ENCODE results near the gene ADAT1. TPM values are rescaled to one million over a fixed set of nuclear protein-coding genes. Genes with fewer than 3 reads are reported as not detected.

ADAT1 gene
- total and polyA plus RNA-seq, 2 of the 13 experiments (the other 11 are each of a cell fraction or from before 2014, with no cell fraction given) = 18.4 to 40.8 TPM

DNA sequence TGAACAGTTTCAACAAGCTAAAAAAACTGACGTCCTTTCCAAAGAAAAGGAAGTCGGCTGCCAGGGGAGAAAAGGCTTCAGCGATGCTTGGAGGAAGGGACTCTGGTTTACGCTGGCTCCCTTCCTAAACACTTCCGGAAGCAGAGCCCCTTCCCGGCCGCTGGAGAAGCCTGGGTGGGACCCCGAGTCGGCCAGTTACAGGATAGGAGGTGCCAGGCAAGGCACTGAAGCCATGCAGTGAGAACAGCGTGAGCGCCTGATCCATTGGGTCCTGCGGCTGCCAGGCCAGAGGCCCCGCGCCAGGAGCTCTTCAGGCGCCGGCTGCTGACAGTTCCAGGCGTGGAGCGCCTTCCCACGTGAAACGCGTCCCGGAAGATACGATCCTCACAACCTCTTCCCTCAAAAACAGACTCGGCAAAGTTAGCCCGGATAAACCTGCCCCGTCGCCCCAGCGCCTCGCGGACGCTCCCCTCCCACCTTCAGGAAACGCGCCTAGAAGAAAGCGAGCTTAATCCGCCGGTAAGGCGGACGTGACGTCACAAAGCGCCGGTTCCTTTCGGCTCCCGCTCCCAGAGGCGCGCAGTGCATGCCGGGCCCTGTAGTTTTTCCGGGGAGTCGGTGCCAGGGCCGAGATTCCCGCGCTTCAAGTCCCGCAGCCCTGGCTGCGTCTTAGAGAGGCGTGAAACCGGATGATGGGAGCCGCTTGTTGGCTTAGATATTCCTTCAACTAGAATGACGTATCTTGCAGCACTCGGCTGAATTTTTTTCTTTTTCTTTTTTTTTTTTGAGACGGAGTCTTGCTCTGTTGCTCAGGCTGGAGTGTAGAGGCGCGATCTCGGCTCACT lies at the start of gene ADAT1 (continued):
- TF ChIP-seq, protein P1, sequence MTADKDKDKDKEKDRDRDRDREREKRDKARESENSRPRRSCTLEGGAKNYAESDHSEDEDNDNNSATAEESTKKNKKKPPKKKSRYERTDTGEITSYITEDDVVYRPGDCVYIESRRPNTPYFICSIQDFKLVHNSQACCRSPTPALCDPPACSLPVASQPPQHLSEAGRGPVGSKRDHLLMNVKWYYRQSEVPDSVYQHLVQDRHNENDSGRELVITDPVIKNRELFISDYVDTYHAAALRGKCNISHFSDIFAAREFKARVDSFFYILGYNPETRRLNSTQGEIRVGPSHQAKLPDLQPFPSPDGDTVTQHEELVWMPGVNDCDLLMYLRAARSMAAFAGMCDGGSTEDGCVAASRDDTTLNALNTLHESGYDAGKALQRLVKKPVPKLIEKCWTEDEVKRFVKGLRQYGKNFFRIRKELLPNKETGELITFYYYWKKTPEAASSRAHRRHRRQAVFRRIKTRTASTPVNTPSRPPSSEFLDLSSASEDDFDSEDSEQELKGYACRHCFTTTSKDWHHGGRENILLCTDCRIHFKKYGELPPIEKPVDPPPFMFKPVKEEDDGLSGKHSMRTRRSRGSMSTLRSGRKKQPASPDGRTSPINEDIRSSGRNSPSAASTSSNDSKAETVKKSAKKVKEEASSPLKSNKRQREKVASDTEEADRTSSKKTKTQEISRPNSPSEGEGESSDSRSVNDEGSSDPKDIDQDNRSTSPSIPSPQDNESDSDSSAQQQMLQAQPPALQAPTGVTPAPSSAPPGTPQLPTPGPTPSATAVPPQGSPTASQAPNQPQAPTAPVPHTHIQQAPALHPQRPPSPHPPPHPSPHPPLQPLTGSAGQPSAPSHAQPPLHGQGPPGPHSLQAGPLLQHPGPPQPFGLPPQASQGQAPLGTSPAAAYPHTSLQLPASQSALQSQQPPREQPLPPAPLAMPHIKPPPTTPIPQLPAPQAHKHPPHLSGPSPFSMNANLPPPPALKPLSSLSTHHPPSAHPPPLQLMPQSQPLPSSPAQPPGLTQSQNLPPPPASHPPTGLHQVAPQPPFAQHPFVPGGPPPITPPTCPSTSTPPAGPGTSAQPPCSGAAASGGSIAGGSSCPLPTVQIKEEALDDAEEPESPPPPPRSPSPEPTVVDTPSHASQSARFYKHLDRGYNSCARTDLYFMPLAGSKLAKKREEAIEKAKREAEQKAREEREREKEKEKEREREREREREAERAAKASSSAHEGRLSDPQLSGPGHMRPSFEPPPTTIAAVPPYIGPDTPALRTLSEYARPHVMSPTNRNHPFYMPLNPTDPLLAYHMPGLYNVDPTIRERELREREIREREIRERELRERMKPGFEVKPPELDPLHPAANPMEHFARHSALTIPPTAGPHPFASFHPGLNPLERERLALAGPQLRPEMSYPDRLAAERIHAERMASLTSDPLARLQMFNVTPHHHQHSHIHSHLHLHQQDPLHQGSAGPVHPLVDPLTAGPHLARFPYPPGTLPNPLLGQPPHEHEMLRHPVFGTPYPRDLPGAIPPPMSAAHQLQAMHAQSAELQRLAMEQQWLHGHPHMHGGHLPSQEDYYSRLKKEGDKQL (CRISPR knock-in tag; IDR thresholded peaks at IDR 0.05; ENCODE audit: low read depth) = peak; percentile 35; the same call in 1 of the 2 replicates
- no peak for TF ChIP-seq LCORL (IDR thresholded peaks at IDR 0.05)
- TF ChIP-seq LCORL (CRISPR knock-in tag; IDR thresholded peaks at IDR 0.05) = no peak
- TF ChIP-seq NCOR1 (IDR thresholded peaks at IDR 0.05; ENCODE audit: borderline replicate concordance, low read length) = peak; percentile 22; the same call in 1 of the 2 replicates
- peak; percentile 69 for TF ChIP-seq TEAD3 (CRISPR knock-in tag; optimal IDR thresholded peaks at IDR 0.05; ENCODE audit: borderline replicate concordance)
- TF ChIP-seq ZNF12 (CRISPR knock-in tag; IDR thresholded peaks at IDR 0.05) = no peak
- peak; percentile 87 for TF ChIP-seq ZNF607 (CRISPR knock-in tag; IDR thresholded peaks at IDR 0.05; ENCODE audit: borderline replicate concordance)
- TF ChIP-seq NAIF1 (CRISPR knock-in tag; IDR thresholded peaks at IDR 0.05; ENCODE audit: borderline replicate concordance) = no peak
- TF ChIP-seq ZNF350 (CRISPR knock-in tag; IDR thresholded peaks at IDR 0.05; ENCODE audit: borderline replicate concordance, low read depth) = peak; percentile 93
- no peak for TF ChIP-seq HNRNPK (IDR thresholded peaks at IDR 0.05; ENCODE audit: low read depth, low read length, poor library complexity, severe bottlenecking)
- no peak for TF ChIP-seq ZNF761 (CRISPR knock-in tag; conservative IDR thresholded peaks at IDR 0.05)
- no peak for TF ChIP-seq ZNF10 (CRISPR knock-in tag; IDR thresholded peaks at IDR 0.05; ENCODE audit: borderline replicate concordance, low read depth)
- TF ChIP-seq, protein P2, sequence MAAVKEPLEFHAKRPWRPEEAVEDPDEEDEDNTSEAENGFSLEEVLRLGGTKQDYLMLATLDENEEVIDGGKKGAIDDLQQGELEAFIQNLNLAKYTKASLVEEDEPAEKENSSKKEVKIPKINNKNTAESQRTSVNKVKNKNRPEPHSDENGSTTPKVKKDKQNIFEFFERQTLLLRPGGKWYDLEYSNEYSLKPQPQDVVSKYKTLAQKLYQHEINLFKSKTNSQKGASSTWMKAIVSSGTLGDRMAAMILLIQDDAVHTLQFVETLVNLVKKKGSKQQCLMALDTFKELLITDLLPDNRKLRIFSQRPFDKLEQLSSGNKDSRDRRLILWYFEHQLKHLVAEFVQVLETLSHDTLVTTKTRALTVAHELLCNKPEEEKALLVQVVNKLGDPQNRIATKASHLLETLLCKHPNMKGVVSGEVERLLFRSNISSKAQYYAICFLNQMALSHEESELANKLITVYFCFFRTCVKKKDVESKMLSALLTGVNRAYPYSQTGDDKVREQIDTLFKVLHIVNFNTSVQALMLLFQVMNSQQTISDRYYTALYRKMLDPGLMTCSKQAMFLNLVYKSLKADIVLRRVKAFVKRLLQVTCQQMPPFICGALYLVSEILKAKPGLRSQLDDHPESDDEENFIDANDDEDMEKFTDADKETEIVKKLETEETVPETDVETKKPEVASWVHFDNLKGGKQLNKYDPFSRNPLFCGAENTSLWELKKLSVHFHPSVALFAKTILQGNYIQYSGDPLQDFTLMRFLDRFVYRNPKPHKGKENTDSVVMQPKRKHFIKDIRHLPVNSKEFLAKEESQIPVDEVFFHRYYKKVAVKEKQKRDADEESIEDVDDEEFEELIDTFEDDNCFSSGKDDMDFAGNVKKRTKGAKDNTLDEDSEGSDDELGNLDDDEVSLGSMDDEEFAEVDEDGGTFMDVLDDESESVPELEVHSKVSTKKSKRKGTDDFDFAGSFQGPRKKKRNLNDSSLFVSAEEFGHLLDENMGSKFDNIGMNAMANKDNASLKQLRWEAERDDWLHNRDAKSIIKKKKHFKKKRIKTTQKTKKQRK (IDR thresholded peaks at IDR 0.05; ENCODE audit: low read length) = no peak
- no peak for TF ChIP-seq PAWR (CRISPR knock-in tag; IDR thresholded peaks at IDR 0.05; ENCODE audit: borderline replicate concordance)
- no peak; the same call in 1 of the 2 replicates for TF ChIP-seq ZNF431 (CRISPR knock-in tag; IDR thresholded peaks at IDR 0.05; ENCODE audit: borderline replicate concordance, low read depth)
- TF ChIP-seq, protein P3, sequence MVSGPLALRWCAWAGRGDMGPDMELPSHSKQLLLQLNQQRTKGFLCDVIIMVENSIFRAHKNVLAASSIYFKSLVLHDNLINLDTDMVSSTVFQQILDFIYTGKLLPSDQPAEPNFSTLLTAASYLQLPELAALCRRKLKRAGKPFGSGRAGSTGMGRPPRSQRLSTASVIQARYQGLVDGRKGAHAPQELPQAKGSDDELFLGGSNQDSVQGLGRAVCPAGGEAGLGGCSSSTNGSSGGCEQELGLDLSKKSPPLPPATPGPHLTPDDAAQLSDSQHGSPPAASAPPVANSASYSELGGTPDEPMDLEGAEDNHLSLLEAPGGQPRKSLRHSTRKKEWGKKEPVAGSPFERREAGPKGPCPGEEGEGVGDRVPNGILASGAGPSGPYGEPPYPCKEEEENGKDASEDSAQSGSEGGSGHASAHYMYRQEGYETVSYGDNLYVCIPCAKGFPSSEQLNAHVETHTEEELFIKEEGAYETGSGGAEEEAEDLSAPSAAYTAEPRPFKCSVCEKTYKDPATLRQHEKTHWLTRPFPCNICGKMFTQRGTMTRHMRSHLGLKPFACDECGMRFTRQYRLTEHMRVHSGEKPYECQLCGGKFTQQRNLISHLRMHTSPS (CRISPR knock-in tag; IDR thresholded peaks at IDR 0.05; ENCODE audit: low read depth) = no peak
- TF ChIP-seq SP140L (CRISPR knock-in tag; IDR thresholded peaks at IDR 0.05; ENCODE audit: borderline replicate concordance) = no peak
- 0 out of 2 replicates have a peak, but pooled peaks have one; percentile 16 for TF ChIP-seq BHLHE40 (IDR thresholded peaks at IDR 0.05; ENCODE audit: low read length)
- no peak for TF ChIP-seq NFE2 (CRISPR knock-in tag; IDR thresholded peaks at IDR 0.05)
